SKM-1 treated with dmso at 0.1 percent for 144 hours (cell line): ENCODE results near the gene S100A5.
A peak's percentile ranks its signal among the peaks of the same experiment; 100 is the strongest.
"Not testable (repeated sequence)": the region's sequence is repeated elsewhere in the genome, so short reads cannot be mapped to it uniquely, and the experiment has no call there.

ENCODE experiments used
- DNase-seq: peaks from one replicate; lab custom pipeline; 2025; ENCODE audit not compliant: unreplicated experiment; lab: John Stamatoyannopoulos, UW

Gene S100A5

DNA sequence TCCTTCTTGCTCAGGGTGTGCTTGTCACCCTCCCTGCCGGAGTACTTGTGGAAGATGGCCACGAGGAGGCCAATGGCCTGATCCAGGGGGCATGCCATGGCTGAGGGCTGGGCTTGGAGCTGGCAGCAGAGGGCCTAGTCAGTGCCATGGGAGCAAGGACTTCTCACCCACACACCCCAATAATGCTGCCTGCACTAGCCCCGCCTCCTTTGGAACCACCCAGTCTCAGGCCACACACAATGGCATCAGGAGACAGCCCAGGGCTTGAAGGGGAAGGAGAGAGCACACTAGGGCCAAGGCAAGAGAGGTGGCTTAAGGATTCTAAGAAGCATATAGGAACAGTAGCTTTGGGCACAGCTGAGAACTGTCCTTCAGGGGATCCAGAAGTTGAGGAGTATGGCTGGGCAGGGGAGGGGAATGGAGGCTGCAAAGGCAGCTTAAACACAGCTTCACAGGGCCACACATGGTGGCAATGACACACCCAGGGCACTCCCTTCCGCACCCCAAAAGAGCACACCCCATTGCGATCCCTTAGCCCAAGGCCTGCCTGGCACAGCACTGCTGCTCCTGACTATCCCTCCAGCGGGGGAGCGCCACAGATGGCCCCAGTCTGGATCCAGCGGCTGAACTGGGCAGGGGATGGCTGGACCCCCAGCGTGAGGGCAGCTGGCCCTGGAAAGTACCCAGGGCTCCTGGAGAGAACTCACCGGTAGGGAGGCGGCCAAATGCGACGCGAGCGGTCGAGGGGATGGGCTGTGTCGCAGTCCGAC lies 5.3 kb downstream of the S100A5 start, which contains the start of gene S100A6:
S100A6 (minus strand) TSS at position 750 of the 770 bp plus-strand sequence; CDS start at position 98, 652 bp downstream.
- DNase-seq = no peak

DNA sequence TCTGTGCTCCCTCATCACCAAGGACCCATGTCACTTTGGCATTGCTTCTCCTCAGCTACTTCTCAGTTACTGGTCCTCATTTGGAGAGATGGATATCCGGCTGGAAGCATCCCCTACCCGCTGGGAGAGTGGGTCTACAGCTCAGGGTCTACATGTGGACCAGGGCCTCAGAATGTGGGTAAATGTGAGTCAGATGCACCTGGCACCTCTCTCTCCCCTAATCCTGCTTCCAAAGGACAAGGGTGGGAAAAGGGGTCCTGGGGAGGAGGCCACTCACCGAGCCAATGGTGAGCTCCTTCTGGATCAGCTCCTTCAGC lies 5.9 kb downstream of the S100A5 start:
- DNase-seq = no peak

DNA sequence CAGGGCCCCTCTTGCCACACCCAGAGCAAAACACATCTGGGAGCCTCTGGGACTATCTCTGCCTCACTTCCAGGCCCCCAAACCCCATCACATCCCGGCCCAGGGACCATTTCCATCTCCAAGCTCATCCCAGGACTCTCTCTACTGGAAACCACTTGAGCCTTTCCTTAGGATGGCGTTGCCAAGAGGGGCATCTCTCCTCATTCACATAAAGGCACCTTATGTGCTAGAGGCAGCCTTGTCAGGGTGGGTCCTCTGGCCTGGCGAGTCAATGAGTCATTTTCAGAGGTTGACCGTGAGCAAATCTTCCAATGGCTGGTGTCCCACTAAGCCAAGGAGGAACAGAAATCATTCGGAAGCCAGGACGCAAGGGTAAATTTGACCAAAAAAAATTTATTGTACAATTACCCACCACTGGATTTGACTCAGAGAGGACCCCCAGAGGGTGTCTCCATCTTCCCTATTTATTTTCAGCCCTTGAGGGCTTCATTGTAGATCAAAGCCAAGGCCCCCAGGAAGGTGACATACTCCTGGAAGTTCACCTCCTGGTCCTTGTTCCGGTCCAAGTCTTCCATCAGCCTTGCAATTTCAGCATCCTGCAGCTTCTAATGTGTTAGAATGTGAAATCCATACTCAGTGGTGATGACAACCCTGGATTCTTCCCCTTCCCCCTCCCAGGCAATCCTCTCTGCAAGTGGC lies 6.4 kb downstream of the S100A5 start:
- DNase-seq = no peak

DNA sequence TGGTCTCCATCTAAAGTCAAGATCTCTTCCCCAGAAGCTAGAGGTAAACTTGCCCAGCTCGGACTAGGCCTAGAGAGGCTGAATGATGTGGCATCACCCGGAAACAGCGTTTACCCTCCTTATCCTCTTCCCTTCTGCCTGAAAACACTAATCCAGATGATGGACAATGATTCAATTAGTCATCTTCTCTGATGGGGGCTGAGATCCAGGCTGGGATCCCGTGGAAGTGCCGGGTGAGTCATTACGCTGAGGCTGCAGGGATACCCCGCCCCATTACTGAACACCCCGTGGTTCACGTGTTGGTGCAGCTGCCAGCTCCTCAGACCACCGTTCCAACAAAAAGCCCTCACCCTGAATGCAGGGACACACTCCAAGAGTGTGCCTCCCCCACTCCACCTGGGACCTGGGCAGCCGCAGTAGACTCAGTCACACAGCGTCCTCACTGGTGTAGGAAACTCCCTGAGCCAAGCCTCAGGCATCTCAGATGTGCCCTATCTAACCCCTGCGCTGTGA lies 7.0 kb downstream of the S100A5 start:
- DNase-seq = no peak

DNA sequence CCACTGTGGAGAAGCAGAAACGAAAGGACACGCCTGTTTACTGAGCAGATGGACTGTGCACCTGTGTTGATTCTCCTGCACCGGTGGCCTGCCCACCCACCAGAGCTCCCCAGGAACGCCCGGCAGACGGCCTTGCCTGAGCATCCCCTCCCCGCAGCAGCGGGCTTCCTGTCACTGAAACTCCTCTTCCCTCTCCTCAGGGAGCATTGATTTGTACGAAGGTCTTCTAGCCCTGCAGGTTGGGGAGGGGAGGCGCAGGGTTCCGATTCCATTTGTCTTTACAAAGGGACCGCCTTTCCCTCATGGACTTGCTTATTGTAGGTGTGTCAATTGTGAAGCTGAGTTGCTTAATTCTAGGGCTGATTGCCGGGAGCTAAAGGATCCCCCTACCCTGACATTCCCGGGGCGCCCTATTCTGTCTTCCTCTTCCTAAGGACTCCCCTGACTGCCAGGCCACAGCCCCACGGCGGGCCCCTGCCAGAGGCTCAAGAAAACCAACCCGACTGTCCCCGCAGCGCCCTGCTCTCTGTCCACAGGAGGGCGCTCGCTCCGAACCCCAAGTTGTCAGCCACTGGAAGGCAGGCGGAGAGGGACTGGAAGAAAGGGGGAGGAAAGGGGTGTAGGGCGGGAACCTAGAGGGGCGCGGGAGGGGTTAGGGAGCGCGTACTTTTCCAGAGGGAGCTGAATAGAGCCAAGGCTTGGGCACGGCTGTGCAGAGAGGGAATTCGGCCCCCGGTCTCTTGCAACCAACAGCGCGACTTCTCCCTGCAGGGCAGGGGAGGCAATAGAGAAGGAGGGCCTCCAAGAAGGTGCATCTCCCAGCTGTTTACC lies 7.8 kb downstream of the S100A5 start:
- DNase-seq = peak; percentile 89

- no peak for DNase-seq
These were observed 8.6 kb downstream of the S100A5 start for GRCh38 chr1:153532181-153532580.

- DNase-seq = no peak
These were observed 9.1 kb downstream of the S100A5 start for GRCh38 chr1:153531638-153532037.

- no peak for DNase-seq
These were observed 13.1 kb downstream of the S100A5 start for GRCh38 chr1:153527683-153528040.

DNA sequence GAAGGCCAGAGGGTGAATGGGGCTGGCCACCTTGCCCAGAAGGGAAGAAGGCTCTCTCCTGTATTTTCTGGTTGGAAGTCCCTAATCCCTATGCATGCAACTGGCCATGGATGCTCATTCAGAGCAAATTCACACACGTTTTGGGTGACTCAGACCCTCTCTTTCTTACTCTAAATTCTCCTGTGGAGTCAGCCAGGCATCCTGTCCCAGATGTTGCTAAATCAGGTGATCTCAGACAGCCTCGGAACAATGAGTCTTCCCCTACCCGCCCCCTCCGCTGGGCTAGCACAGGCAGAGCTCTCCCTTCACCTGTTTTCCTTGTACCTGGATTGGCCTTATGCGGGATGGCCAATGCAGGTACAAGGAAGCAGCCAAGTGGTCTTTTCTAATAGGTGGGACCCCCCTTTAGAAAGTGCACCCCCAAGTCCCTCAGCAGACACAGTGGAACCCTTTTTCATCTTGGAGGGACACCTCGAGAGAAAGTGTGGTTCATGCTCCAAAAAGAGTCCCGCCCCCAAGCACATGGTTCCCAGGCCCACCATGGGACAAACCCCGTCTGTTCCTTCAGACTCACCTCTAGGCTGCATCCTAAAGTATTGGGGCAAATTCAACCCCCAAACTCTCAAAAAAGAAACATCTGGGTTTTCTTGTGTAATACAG lies 13.6 kb downstream of the S100A5 start:
- no peak for DNase-seq

- DNase-seq = peak; percentile 23
These were observed 14.6 kb downstream of the S100A5 start for GRCh38 chr1:153526132-153526543.

- no peak for DNase-seq
These were observed 15.5 kb downstream of the S100A5 start for GRCh38 chr1:153525088-153525728.

DNA sequence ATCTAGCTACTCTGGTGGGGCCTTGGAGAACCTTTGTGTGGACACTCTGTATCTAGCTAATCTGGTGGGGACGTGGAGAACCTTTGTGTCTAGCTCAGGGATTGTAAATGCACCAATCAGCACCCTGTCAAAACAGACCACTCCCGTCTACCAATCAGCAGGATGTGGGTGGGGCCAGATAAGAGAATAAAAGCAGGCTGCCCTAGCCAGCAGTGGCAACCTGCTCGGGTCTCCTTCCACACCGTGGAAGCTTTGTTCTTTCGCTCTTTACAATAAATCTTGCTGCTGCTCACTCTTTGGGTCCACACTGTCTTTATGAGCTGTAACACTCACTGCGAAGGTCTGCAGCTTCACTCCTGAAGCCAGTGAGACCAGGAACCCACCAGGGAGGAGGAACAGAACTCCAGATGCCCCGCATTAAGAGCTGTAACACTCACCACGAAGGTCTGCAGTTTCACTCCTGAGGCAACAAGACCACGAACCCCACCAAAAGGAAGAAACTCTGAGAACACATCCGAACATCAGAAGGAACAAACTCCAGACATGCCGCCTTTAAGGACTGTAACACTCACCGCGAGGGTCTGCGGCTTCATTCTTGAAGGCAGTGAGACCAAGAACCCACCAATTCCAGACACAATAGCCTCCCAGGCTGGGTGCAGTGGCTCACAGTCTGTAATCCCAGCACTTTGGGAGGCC lies 18.2 kb downstream of the S100A5 start:
- DNase-seq = not testable (repeated sequence)

DNA sequence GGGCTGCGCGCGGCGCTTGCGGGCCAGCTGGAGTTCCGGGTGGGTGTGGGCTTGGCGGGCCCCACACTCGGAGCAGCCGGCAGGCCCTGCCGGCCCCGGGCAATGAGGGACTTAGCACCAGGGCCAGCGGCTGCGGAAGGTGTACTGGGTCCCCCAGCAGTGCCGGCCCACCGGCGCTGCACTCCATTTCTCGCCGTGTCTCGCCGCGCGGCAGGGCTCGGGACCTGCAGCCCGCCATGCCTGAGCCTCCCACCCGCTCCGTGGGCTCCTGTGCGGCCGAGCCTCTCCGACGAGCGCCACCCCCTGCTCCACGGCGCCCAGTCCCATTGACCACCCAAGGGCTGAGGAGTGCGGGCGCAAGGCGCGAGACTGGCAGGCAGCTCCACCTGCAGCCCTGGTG lies 18.9 kb downstream of the S100A5 start:
- not testable (repeated sequence) for DNase-seq

DNA sequence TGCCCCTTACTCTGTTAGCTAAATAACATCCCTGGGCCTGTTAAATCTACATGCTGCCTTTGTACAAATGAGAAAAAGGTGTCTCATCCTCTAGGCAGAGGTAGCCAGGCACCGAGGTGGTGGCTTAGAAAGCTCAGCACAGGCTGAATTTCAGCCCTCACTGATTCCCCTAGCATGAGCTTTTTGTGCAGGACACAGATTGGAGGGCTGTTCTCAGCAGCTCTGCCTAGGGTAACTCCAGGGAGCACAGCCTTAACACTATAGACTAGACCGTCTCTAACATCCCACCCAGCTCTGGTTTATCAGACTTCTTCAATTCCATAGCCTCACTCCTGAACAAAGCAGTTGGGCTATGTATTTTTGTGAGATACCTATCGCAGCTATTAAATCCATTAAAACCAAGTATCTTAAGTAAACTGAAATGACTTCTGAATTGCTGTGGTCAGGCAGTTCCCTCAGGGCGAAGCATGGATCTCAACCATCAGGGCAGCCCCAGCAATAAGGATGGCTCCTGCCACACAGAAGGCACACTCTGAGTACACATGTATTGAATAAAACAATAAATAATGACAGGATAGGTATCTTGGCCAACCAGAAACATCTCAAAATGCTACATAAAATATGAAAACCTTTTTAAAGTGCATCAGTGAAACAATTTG lies 19.8 kb downstream of the S100A5 start:
- no peak for DNase-seq

GRCh38 chr1:153520137-153520691 lies 20.5 kb downstream of the S100A5 start:
- not testable (repeated sequence) for DNase-seq

DNA sequence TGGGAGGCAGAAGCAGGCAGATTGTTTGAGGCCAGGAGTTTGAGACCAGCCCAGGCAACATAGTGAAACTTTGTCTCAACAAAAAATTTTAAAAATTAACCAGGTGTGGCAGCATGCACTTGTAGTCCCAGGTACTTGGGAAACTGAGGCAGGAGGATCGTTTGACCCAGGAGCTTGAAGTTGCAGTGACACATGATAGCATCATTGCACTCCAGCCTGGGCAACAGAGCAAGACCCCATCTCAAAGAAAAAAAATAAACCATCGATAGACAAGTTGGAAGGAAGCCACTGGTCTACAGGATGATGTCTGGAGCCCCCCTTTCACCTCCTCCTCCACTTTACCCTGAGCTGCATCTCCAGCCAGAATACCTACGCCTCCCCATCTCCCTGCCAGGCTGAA lies 21.5 kb downstream of the S100A5 start:
- DNase-seq = no peak

GRCh38 chr1:153515504-153516394 lies 25.0 kb downstream of the S100A5 start:
- DNase-seq = peak; percentile 91

GRCh38 chr1:153513666-153514065 lies 27.1 kb downstream of the S100A5 start:
- DNase-seq = no peak
